Liver (tissue), 9 donors: ENCODE measurements around the gene TENM3. TPM values are rescaled to one million over a fixed set of nuclear protein-coding genes. Genes with fewer than 3 reads are reported as not detected.
A peak's percentile ranks its signal among the peaks of the same experiment; 100 is the strongest.

Source experiments
- DNase-seq: peaks from one replicate; pipeline ENCODE4 v3.0.0-alpha.2; 2017; ENCODE audit warnings: low spot score
- H3K27ac ChIP-seq, 2 donors: one replicate each; pipeline ENCODE4 v1.7.0; 2013; ENCODE audit warnings: inconsistent platforms in 2 of 2, low read length in 2 of 2, control low read depth in 1 of 2, low read depth in 1 of 2, mild to moderate bottlenecking in 1 of 2
- H3K27me3 ChIP-seq, 4 donors: one replicate each; pipeline versions ENCODE4 v1.6.1 to v1.7.0; 2013; ENCODE audit warnings: low read length in 3 of 4, inconsistent platforms in 1 of 4, mild to moderate bottlenecking in 1 of 4, moderate library complexity in 1 of 4; ENCODE audit not compliant: control insufficient read depth in 4 of 4, insufficient read depth in 4 of 4
- H3K36me3 ChIP-seq, 4 donors: one replicate each; pipeline versions ENCODE4 v1.6.1 to v1.7.0; 2013; ENCODE audit warnings: low read length in 3 of 4, mild to moderate bottlenecking in 3 of 4, low read depth in 1 of 4, moderate library complexity in 1 of 4; ENCODE audit not compliant: control insufficient read depth in 4 of 4, insufficient read depth in 3 of 4
- H3K4me1 ChIP-seq, 4 donors: one replicate each; pipeline versions ENCODE4 v1.6.1 to v1.7.0; 2013; ENCODE audit warnings: low read length in 3 of 4, mild to moderate bottlenecking in 3 of 4, moderate library complexity in 1 of 4; ENCODE audit not compliant: control insufficient read depth in 4 of 4, insufficient read depth in 4 of 4
- H3K4me3 ChIP-seq, 3 donors: one replicate each; pipeline versions ENCODE4 v1.6.1 to v1.7.0; 2013; ENCODE audit warnings: low read length in 3 of 3, control low read depth in 1 of 3, low read depth in 1 of 3, mild to moderate bottlenecking in 1 of 3
- H3K9ac ChIP-seq, 2 donors: one replicate each; pipeline ENCODE4 v1.7.0; 2013; ENCODE audit warnings: low read length in 2 of 2, mild to moderate bottlenecking in 2 of 2, moderate library complexity in 2 of 2, control low read depth in 1 of 2, low read depth in 1 of 2
- H3K9me3 ChIP-seq, 4 donors: one replicate each; pipeline versions ENCODE4 v1.6.1 to v1.7.0; 2013; ENCODE audit warnings: low read length in 3 of 4; ENCODE audit not compliant: control insufficient read depth in 4 of 4
- ATF3 ChIP-seq: IDR thresholded peaks from 2 replicates; pipeline ENCODE4 v1.6.1; 2016; ENCODE audit warnings: antibody characterized with exemption
- CTCF ChIP-seq: fragments of 150-350 bp; IDR thresholded peaks from 2 replicates; pipeline ENCODE4 v1.5.1; 2017; ENCODE audit warnings: improper control_type of control experiment, low read depth, low read length; ENCODE audit not compliant: missing input control
- FOXA1 ChIP-seq: IDR thresholded peaks from 2 replicates; pipeline ENCODE4 v1.6.1; 2016; ENCODE audit warnings: antibody characterized with exemption
- FOXA2 ChIP-seq: IDR thresholded peaks from 2 replicates; pipeline ENCODE4 v1.6.1; 2016; ENCODE audit warnings: antibody characterized with exemption
- GABPA ChIP-seq, 2 donors: IDR thresholded peaks in 1 of 2; conservative IDR thresholded peaks in 1 of 2; 2 replicates each; pipeline ENCODE4 v1.6.1; 2016; ENCODE audit warnings: antibody characterized with exemption in 2 of 2, mild to moderate bottlenecking in 1 of 2, moderate library complexity in 1 of 2
- HNF4A ChIP-seq, 2 donors: conservative IDR thresholded peaks; 2 replicates each; pipeline ENCODE4 v1.6.1; 2016; ENCODE audit warnings: antibody characterized with exemption in 2 of 2, mild to moderate bottlenecking in 2 of 2
- HNF4G ChIP-seq: IDR thresholded peaks from 2 replicates; pipeline ENCODE4 v1.6.1; 2016; ENCODE audit warnings: antibody characterized with exemption
- JUND ChIP-seq, 2 donors: IDR thresholded peaks; 2 replicates each; pipeline ENCODE4 v1.6.1; 2016; ENCODE audit warnings: antibody characterized with exemption in 2 of 2
- MAX ChIP-seq: IDR thresholded peaks from 2 replicates; pipeline ENCODE4 v1.6.1; 2016; ENCODE audit warnings: antibody characterized with exemption
- NR2F2 ChIP-seq: IDR thresholded peaks from 2 replicates; pipeline ENCODE4 v1.6.1; 2016; ENCODE audit warnings: antibody characterized with exemption
- RAD21 ChIP-seq, 2 donors: IDR thresholded peaks; 2 replicates each; pipeline ENCODE4 v1.6.1; 2016; ENCODE audit warnings: antibody characterized with exemption in 2 of 2, mild to moderate bottlenecking in 2 of 2
- REST ChIP-seq: IDR thresholded peaks from 2 replicates; pipeline ENCODE4 v1.6.1; 2016; ENCODE audit warnings: antibody characterized with exemption, mild to moderate bottlenecking
- RXRA ChIP-seq, 2 donors: IDR thresholded peaks; 2 replicates each; pipeline ENCODE4 v1.6.1; 2017 to 2018; ENCODE audit warnings: antibody characterized with exemption in 2 of 2, mild to moderate bottlenecking in 1 of 2
- SP1 ChIP-seq: IDR thresholded peaks from 2 replicates; pipeline ENCODE4 v1.6.1; 2018; ENCODE audit warnings: antibody characterized with exemption, mild to moderate bottlenecking
- TAF1 ChIP-seq: conservative IDR thresholded peaks from 2 replicates; pipeline ENCODE4 v1.6.1; 2016; ENCODE audit warnings: antibody characterized with exemption, mild to moderate bottlenecking
- YY1 ChIP-seq: IDR thresholded peaks from 2 replicates; pipeline ENCODE4 v1.6.1; 2016; ENCODE audit warnings: antibody characterized with exemption, mild to moderate bottlenecking
- WGBS: extraction: QIAGEN DNeasy Blood & Tissue Kit; methylation state at CpG from one replicate; pipeline ENCODE4 v1.1.7; 2013; 5-methylcytosine and 5-hydroxymethylcytosine counted together
- polyA plus RNA-seq, 2 donors: library from polyadenylated mRNA; stranded (reverse) in 1 of 2; unstranded in 1 of 2; fragments of 200-250 nt in 1 of 2; fragments of >200 nt in 1 of 2; fragmentation: Nextera tagmentation in 1 of 2; extraction: Ambion mirVana in 1 of 2; gene quantifications; one replicate each; pipeline versions ENCODE4 v1.2.1 to v1.2.3, GENCODE V29; 2013 to 2015
- total RNA-seq, 2 donors: library from RNA; depleted of rRNA; stranded (reverse); fragments of >200 nt; gene quantifications; one replicate each; pipeline ENCODE4 v1.2.3, GENCODE V29; 2014
- donor health status: healthy.
- donor health status: healthy.
- donor health status: healthy.
- donor health status: healthy.
- donor health status: healthy.

Gene TENM3
- total and polyA plus RNA-seq, 4 donors = 0.32 to 16.8 (median 0.70) TPM

- no peak overlapping the region for H3K9ac ChIP-seq
- H3K4me3 ChIP-seq = no peak overlapping the region
- H3K27me3 ChIP-seq = no peaks in the 10 kb centered on the region
- no peaks in the 10 kb centered on the region for H3K9me3 ChIP-seq
- no peaks in the 10 kb centered on the region for H3K36me3 ChIP-seq
- TF ChIP-seq FOXA1 (no peak), FOXA2 (no peak), MAX (no peak), NR2F2 (no peak), YY1 (no peak), RAD21 (IDR thresholded peaks at IDR 0.05) (peak; percentile 59 to 66), CTCF (peak; percentile 55), ATF3 (no peak)
- DNase-seq = no peak
- no peaks in the 10 kb centered on the region for H3K4me1 ChIP-seq
- H3K27ac ChIP-seq = no peak overlapping the region
- WGBS = 1% methylated on average over 1 of the region's 1 CpG
These were observed 235.3 kb downstream of the TENM3 start for GRCh38 chr4:182478475-182478874.

GRCh38 chr4:182483685-182484084, 240.5 kb downstream of the TENM3 start:
- TF ChIP-seq JUND (IDR thresholded peaks at IDR 0.05) = no peak
- TF ChIP-seq REST = no peak
- no peak for TF ChIP-seq HNF4A (conservative IDR thresholded peaks at IDR 0.05)
- no peak for TF ChIP-seq CTCF
- no peak for TF ChIP-seq GABPA (IDR thresholded peaks at IDR 0.05 in 1 of 2, conservative IDR thresholded peaks at IDR 0.05 in 1 of 2)
- no peak for TF ChIP-seq YY1
- TF ChIP-seq SP1 = no peak
- no peak for TF ChIP-seq FOXA1
- no peak for TF ChIP-seq RXRA (IDR thresholded peaks at IDR 0.05)
- TF ChIP-seq NR2F2 = no peak
- TF ChIP-seq TAF1 = no peak
- no peak for TF ChIP-seq ATF3
- TF ChIP-seq HNF4G = no peak
- no peak for TF ChIP-seq FOXA2
- no peak for TF ChIP-seq MAX
- 91% methylated on average over 6 of the region's 6 CpGs for WGBS
- Histone ChIP-seq H3K9ac (no peak overlapping the region), H3K27me3 (no peaks in the 10 kb centered on the region), H3K4me3 (no peak overlapping the region), H3K27ac (no peak overlapping the region), H3K4me1 (no peaks in the 10 kb centered on the region), H3K36me3 (no peaks in the 10 kb centered on the region), H3K9me3 (no peaks in the 10 kb centered on the region)
- DNase-seq = no peak
